GM18951 (cell line): ENCODE measurements around the gene RNF111.
"Not testable (repeated sequence)": the region's sequence is repeated elsewhere in the genome, so short reads cannot be mapped to it uniquely, and the experiment has no call there.

ENCODE experiments used
- POLR2A ChIP-seq: IDR thresholded peaks from 4 replicates; pipeline ENCODE4 v1.6.1; 2011; ENCODE audit warnings: mild to moderate bottlenecking; ENCODE audit not compliant: insufficient read length, insufficient read depth; ENCODE audit errors: extremely low read depth
- in situ Hi-C: fragments of 300-500 bp; cut with MboI; formaldehyde crosslinking; loops from one replicate; pipeline ENCODE4 v1.12.0; 2022; ENCODE audit warnings: low sequenced_read_pairs, mixed read lengths, inconsistent platforms; ENCODE audit not compliant: unreplicated experiment

RNF111 gene

DNA sequence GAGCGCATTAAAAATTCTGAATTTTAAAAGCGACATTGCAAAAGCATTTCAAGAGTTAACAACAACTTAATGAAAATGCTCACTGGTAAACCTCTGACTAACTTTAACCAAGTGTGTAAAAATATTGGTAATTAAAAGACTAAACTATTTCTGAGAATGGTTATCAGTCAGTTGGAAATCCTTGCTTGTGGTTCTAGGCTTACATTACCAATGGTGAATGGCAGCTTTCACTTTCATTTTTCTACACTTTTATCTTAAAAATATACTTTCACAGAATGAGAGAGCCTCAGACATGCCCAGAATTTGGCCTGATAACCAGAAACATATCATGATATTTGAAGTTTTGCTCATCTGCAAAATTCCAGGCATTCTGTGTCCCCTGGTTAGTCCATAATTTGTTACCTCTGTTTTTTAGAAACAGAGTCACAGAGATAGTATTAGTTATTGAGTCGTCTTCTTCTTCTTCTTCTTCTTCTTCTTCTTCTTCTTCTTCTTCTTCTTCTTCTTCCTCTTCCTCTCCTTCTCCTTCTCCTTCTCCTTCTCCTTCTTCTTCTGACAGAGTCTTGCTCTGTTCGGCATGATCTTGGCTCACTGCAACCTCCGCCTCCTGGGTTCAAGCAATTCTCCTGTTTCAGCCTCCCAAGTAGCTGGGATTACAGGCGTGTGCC, 5.5 kb upstream of the RNF111 start:
- in situ Hi-C loops, result loop anchor here (10.0 kb wide), 1 partner anchor 513 kb away; no protein-coding TSS in a partner anchor

DNA sequence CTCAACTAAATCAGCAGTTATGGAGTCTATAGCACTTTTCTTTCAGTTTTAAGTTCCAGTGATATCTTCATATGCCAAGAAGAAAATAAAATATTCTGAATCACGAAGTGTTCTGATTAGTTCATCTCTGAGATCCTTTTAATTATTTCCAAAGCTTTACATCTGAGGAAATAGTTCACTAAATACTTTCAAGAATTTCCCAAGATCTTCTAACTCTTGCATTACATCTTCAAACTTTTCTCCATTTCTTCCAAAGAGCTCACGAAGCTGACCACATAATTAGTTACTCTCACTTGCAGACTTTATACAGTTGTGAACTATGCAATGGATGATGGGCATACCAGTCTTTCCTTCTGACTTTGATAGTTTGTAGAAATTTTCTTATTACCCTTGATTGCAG, 4.2 kb upstream of the RNF111 start:
- TF ChIP-seq POLR2A, result no peak
- in situ Hi-C loops, result loop anchor here (10.0 kb wide), 1 partner anchor 512 kb away; no protein-coding TSS in a partner anchor

More for the DNA sequence above, 5.5 kb upstream of the RNF111 start:
- TF ChIP-seq POLR2A, result no peak

DNA sequence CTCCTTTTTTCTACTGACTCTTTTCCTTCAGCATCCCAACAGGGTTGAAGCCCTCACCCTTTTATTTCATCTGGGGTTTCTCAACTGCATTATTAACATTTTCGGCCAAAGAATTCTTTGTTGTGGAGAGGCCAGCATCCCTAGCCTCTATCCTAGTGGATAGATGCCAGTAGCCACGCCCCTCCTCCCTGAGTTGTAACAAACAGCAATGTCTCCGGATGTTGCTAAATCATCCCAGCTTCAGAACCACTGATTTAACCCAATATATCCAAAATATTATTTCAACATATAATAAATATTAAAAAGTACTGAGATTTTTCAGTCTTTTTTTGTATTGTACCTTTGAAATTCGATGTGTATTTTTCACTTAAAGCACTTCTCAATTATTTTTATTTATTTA, 2.0 kb upstream of the RNF111 start:
- in situ Hi-C loops, result loop anchor here (10.0 kb wide), 1 partner anchor 509 kb away; no protein-coding TSS in a partner anchor
- TF ChIP-seq POLR2A, result no peak

DNA sequence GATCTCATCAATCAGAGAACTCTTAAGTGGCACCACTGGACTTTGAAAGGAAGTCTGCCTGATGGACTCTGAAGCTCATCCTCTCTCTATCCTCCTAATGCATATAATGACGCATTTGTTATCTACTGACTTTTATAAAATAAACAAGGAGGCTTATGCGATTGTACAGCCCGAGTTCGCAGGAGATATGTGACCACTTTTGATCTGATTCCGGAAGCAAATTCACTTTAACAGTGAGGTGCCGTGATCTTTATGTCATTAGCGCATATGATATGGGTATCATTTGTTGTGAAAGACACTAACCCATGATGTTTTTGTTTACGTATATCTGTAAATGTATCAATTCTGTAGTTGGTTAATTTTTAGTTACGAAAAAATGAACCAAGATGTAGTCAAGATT, 427 bp upstream of the RNF111 start:
- in situ Hi-C loops, result loop anchor here (10.0 kb wide), 1 partner anchor 508 kb away; no protein-coding TSS in a partner anchor
- no peak for TF ChIP-seq POLR2A

DNA sequence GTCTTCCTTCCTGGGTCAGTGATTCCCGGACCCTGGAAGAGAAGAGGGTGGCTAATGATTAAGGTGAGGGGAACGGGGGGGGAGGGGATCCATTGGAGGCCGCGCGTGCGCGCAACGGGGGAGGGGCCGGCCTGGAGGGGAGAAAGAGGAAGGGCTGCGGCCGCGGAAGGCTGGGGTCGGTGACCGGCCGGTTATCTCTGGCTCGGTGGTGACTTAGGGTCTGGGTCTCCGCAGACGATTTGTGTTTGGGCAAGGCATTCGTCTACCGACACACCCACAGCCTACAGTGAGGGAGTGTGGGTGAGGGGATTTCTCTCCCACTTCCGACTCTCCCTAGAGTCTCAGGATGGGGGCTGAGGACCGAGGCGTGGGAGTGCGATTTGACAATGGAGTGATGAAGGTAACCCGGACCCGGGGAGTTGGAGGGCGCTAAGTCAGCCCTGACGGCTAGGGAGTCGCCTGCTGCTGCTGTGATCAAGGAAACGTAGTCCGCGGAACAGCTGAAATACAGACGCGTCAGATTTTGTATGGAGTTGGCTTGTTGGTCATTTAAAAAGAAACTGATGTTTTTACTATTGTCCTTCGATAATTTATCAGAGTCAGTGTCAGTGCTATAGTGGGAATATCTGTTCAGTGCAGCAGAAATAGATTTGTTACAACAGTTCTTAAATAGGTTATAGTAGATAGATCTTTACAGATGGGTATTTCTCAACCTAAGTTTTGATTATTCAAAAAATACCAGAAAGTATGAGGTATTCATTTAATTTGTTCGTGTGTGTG, 733 bp downstream of the RNF111 start:
- in situ Hi-C loops, result loop anchor here (10.0 kb wide), 1 partner anchor 507 kb away; no protein-coding TSS in a partner anchor
- TF ChIP-seq POLR2A, result no peak

DNA sequence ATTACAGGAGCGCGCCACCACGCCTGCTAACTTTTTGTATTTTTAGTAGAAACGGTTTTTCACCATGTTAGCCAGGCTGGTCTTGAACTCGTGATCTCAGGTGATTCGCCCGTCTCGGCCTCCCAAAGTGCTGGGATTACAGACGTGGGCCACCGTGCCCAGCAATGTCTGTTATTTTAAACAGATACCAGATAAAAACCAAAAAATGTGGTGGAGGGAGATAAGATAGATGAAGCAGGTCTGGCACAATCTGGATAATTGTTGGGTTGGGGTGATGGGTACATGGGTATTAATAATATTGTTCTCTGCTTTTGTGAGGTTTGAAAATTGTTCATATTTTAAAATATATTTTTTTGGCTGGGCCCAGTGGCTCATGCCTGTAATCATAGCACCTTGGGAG, 4.7 kb downstream of the RNF111 start:
- TF ChIP-seq POLR2A, result no peak
- in situ Hi-C loops, result no loop called here

DNA sequence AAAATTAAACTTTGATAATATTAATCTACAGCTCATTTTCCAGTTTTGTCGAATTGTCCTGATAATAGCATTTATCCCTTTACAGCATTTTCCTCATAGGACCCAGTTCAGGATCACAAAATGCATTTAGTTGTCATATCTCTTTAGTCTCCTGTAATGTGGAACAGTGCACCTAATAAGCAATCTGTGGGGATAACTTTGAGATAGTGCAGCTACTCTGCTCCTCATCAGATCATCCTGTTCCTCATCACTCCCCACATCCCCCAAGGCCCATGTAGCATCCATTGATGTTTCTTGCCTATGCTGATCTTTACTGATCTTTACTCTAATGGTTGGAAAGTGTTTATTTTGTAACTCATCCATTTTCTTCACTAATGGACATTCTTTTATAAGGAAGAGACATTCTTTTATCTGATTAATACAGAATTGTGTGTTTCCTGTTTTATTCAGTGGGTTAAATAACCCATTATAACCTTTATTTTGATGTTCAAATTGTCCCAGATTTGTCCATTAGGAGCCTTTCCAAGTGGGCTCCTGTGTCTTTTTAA, 7.5 kb downstream of the RNF111 start:
- no peak for TF ChIP-seq POLR2A
- in situ Hi-C loops, result no loop called here

DNA sequence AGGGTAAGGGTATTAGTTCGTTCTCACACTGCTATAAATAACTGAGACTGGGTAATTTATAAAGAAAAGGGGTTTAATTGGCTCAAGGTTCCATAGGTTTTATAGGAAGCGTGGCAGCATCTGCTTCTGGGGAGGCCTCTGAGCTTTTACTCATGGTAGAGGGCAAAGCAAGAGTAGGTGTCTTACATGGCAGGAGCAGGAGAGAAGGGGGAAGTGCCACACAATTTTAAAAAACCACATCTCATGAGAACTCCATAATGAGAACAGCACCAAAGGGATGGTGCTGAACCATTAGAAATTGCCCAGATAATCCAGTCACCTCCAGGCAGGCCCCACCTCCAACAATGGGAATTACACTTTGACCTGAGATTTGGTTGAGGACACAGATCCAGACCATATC, 12.2 kb downstream of the RNF111 start:
- in situ Hi-C loops, result no loop called here
- TF ChIP-seq POLR2A, result no peak

DNA sequence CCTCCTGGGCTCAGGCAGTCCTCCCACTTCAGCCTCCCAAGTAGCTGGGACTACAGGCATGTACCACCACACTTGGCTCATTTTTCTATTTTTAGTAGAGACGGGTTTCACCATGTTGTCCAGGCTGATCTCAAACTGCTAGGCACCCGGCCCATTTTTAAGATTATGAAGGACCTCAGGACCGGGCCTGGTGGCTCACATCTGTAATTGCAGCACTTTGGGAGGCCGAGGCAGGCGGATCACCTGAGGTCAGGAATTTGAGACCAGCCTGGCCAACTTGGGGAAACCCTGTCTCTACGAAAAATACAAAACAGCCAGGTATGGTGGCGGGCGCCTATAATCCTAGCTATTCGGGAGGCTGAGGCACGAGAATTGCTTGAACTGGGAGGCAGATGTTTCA, 12.8 kb downstream of the RNF111 start:
- in situ Hi-C loops, result not testable (repeated sequence)

DNA sequence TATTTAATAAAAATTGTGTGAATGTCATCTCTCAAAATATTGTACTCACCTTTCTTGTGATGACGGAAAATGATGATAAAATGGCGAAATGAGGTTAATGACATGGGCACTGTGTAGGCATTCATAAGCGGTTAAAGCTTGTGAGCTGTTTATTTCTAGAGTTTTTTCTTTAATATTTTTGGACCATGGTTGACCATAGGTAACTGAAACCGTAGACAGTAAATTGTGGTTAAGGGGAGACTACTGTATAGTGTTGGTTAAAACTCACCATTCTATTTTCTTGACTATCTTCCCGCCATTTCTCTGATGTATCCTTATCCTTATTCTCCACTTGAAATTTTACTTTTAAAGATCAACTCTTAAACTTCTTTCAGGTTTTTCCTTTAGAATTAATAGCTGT, 14.5 kb downstream of the RNF111 start:
- TF ChIP-seq POLR2A, result no peak
- in situ Hi-C loops, result no loop called here

DNA sequence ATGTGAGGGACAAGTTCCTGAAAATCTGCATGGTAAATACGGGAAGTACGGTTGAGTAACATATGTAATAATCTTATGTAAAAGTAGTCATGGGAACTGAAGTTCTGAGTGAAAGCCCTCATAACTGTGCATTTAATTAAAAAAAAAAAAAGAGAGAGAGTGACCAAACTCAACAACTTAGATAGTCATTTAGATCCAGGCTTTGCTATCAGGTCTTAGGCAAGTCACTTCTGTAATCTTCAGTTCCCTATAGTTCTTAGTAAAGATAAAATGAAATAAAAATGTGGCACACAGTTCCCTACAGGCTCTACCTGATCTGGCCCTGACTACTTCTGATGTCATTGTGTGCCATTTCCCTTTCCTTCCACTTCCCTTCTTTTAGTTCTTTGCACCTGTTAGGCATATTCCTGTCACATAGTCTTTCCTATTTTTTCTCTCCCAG, 15.0 kb downstream of the RNF111 start:
- in situ Hi-C loops, result no loop called here
- no peak for TF ChIP-seq POLR2A

DNA sequence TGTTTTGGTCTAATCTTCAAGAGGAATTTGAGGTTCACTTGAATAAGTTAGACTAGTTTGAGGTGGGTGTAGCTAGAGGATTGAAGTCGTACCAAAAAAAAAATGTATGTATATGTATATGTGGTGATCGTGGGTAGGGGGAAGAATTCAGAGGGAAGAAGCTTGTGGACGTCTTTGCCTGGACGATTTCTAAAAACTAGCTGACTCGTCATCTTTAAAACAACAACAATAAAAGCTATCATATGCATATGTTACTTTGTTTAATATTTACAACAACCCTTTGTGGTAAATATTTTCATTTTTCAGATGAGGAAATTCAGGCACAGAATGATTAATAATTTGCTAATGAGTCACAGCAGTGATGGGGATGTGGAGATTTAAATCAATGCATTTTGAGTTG, 18.1 kb downstream of the RNF111 start:
- in situ Hi-C loops, result no loop called here
- TF ChIP-seq POLR2A, result no peak

DNA sequence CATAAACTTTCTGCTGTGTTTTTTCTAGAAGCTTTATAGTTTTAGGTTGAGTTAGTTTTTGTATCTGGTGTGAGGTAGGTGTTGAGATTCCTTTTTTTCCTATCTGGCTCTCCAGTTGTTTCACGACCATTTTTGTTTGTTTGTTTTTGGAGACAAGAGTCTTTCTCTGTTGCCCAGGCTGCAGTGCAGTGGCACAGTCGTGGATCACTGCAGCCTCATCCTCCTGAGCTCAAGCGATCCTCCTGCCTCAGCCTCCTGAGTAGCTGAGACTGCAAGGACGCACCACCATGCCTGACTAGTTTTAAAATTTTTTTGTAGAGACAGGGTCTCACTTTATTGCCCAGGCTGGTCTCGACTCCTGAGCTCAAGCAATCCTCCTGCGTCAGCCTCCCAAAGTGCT, 20.6 kb downstream of the RNF111 start:
- no peak for TF ChIP-seq POLR2A
- in situ Hi-C loops, result no loop called here

DNA sequence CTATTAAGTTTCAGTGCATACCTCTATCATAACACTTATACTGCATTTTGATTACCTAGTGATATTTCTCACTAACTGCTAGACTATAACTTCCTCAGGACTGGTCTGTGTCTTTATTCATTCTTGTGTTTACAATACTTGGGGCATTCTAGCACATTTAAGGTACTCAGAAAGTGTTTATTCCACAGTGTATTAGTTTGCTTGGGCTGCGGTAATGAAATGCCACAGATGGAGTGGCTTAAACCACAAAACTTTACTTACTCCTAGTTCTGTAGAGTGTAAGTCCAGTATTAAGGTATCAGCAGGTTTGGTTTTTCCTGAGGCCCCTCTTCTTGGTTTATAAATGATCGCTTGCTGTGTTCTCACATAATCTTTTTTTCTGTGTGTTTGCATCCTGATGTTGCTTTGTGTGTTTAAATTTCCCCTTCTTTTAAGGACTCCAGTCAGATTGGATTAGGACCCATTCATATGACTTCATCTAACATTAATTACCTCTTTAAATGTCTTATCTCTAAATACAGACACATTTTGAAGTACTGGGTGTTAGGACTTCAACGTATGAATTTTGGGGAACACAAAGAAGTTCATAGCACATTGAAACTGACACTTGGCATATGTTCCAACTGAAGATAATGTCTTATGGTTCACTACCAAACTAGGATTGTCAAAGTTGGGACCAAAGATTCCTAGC, 23.9 kb downstream of the RNF111 start:
- in situ Hi-C loops, result no loop called here
- no peak for TF ChIP-seq POLR2A
